Naive thymus-derived CD4-positive, alpha-beta T cell (primary cell): ENCODE data around the gene SPATA33. TPM values are rescaled to one million over a fixed set of nuclear protein-coding genes. Genes with fewer than 3 reads are reported as not detected.

Source experiments
- ATAC-seq: fragments of 150-1000 bp; cut with Tn5 transposase; 2 replicates; pipeline ENCODE4 v1.10.0; 2021; ENCODE audit warnings: mild to moderate bottlenecking, moderate library complexity
- CTCF ChIA-PET: fragments of 350-600 bp; sonication (Branson Sonifier 250); formaldehyde crosslinking; loops from one replicate; lab custom pipeline; 2021; ENCODE audit warnings: antibody characterized with exemption; lab: Charles Lee
- POLR2A ChIA-PET: fragments of 350-600 bp; sonication (Branson Sonifier 250); formaldehyde crosslinking; loops from one replicate; lab custom pipeline; 2021; ENCODE audit warnings: antibody characterized with exemption, inconsistent platforms; lab: Charles Lee
- DNase-seq, 9 donors: peaks; one replicate each; pipeline versions ENCODE4 v3.0.0 to v3.0.0-alpha.2; 2020 to 2022; ENCODE audit warnings: mixed read lengths in 1 of 9
- H3K27ac ChIP-seq: one replicate; pipeline ENCODE4 v1.7.0; 2013; ENCODE audit warnings: mild to moderate bottlenecking, low read depth, low read length, moderate library complexity
- H3K27me3 ChIP-seq, 2 donors: one replicate each; pipeline ENCODE4 v1.7.0; 2013; ENCODE audit warnings: low read length in 2 of 2, mild to moderate bottlenecking in 2 of 2, moderate library complexity in 2 of 2; ENCODE audit not compliant: control insufficient read depth in 2 of 2, insufficient read depth in 2 of 2
- H3K36me3 ChIP-seq, 3 experiments: 1 replicate in 2 of 3; 2 replicates in 1 of 3; pipeline ENCODE4 v1.7.0; 2013; ENCODE audit warnings: low read length in 3 of 3, mild to moderate bottlenecking in 3 of 3, moderate library complexity in 1 of 3; ENCODE audit not compliant: insufficient read depth in 3 of 3, control insufficient read depth in 2 of 3
- H3K4me1 ChIP-seq, 2 donors: one replicate each; pipeline ENCODE4 v1.7.0; 2013; ENCODE audit warnings: low read length in 2 of 2, mild to moderate bottlenecking in 2 of 2, moderate library complexity in 1 of 2; ENCODE audit not compliant: control insufficient read depth in 2 of 2, insufficient read depth in 2 of 2
- H3K4me3 ChIP-seq: 2 replicates; pipeline ENCODE4 v1.7.0; 2013; ENCODE audit warnings: mild to moderate bottlenecking, low read length
- H3K9me3 ChIP-seq, 3 experiments: 1 replicate in 2 of 3; 2 replicates in 1 of 3; pipeline ENCODE4 v1.7.0; 2013; ENCODE audit warnings: low read length in 3 of 3; ENCODE audit not compliant: control insufficient read depth in 2 of 3
- H3K27ac Mint-ChIP-seq, 9 donors: one replicate each; pipeline ENCODE4 v1.8.0; 2020 to 2022; ENCODE audit warnings: mixed read lengths in 9 of 9, mild to moderate bottlenecking in 8 of 9, moderate library complexity in 5 of 9, inconsistent platforms in 2 of 9
- H3K27me3 Mint-ChIP-seq, 5 donors: one replicate each; pipeline ENCODE4 v1.8.0; 2021 to 2022; ENCODE audit warnings: mixed read lengths in 5 of 5, mild to moderate bottlenecking in 1 of 5
- H3K36me3 Mint-ChIP-seq, 5 donors: one replicate each; pipeline ENCODE4 v1.8.0; 2020 to 2022; ENCODE audit warnings: mixed read lengths in 5 of 5, mild to moderate bottlenecking in 3 of 5, inconsistent platforms in 1 of 5
- H3K4me1 Mint-ChIP-seq, 7 donors: one replicate each; pipeline ENCODE4 v1.8.0; 2020 to 2022; ENCODE audit warnings: mixed read lengths in 7 of 7, mild to moderate bottlenecking in 3 of 7, inconsistent platforms in 1 of 7
- H3K4me3 Mint-ChIP-seq, 10 donors: one replicate each; pipeline ENCODE4 v1.8.0; 2020 to 2022; ENCODE audit warnings: mild to moderate bottlenecking in 10 of 10, mixed read lengths in 10 of 10, moderate library complexity in 6 of 10, inconsistent platforms in 2 of 10
- H3K9me3 Mint-ChIP-seq, 11 donors: one replicate each; pipeline ENCODE4 v1.8.0; 2020 to 2022; ENCODE audit warnings: mixed read lengths in 11 of 11, mild to moderate bottlenecking in 4 of 11, inconsistent platforms in 1 of 11, moderate library complexity in 1 of 11
- intact Hi-C, 2 donors: fragments of 100-400 bp; cut with micrococcal nuclease; formaldehyde crosslinking; loops; one replicate each; pipeline ENCODE4 v1.15.1; 2023
- polyA plus RNA-seq, 2 donors: library from polyadenylated mRNA; unstranded; fragments of 300-500 nt; fragmentation: Illumina TruSeq; gene quantifications; one replicate each; pipeline ENCODE4 v1.2.3, GENCODE V29; 2021
- total RNA-seq, 6 experiments: library from RNA in 5 of 6; stranded (reverse) in 5 of 6; gene quantifications; 1 replicate in 5 of 6; 2 replicates in 1 of 6; pipeline ENCODE4 v1.2.3 and lab custom pipeline; 2021 to 2026

The SPATA33 gene
- total and polyA plus RNA-seq, 7 experiments from 2014 or later: 2.4 to 17.0 (median 6.6) TPM

- peaks cover 0 to 6% (median 0%) of the 10 kb centered on the region in 3 experiments for H3K36me3 ChIP-seq
- no peaks in the 10 kb centered on the region for H3K36me3 Mint-ChIP-seq
- ChIA-PET POLR2A (no interaction called here), CTCF (no interaction called here)
- H3K4me1 ChIP-seq: no peaks in the 10 kb centered on the region
- H3K4me3 Mint-ChIP-seq: no peak overlapping the region
- H3K27me3 ChIP-seq: no peaks in the 10 kb centered on the region
- no peaks in the 10 kb centered on the region for H3K9me3 ChIP-seq
- H3K27ac Mint-ChIP-seq: peak overlapping the region in 1 of 9 donors; percentile 33
- no peak overlapping the region for H3K27ac ChIP-seq
- H3K27me3 Mint-ChIP-seq: no peaks in the 10 kb centered on the region
- H3K9me3 Mint-ChIP-seq: no peaks in the 10 kb centered on the region
- peaks cover 0 to 10% (median 7%) of the 10 kb centered on the region in 7 donors for H3K4me1 Mint-ChIP-seq
- intact Hi-C loops: no loop called here
- DNase-seq (no peak), ATAC-seq (no peak)
- no peak overlapping the region for H3K4me3 ChIP-seq
Measured at GRCh38 chr16:89639385-89639784, 18.3 kb upstream of the SPATA33 start.

GRCh38 chr16:89641458-89642119 lies 16.0 kb upstream of the SPATA33 start:
- intact Hi-C loops: loop anchor here (1.0 to 5.0 kb wide), 4 partner anchors 67 to 308 kb away; partner anchors contain the start of gene RPL13 (in 1 of the 2)
- peaks cover 0 to 4% (median 0%) of the 10 kb centered on the region in 5 donors for H3K36me3 Mint-ChIP-seq
- H3K9me3 Mint-ChIP-seq: no peaks in the 10 kb centered on the region
- no peaks in the 10 kb centered on the region for H3K27me3 Mint-ChIP-seq
- Histone ChIP-seq H3K4me3 (no peak overlapping the region), H3K27me3 (no peaks in the 10 kb centered on the region), H3K36me3 (peaks cover 0 to 29% (median 16%) of the 10 kb centered on the region in 3 experiments), H3K9me3 (no peaks in the 10 kb centered on the region), H3K4me1 (no peaks in the 10 kb centered on the region), H3K27ac (no peak overlapping the region)
- H3K27ac Mint-ChIP-seq: peak overlapping the region in 1 of 9 donors; percentile 78
- H3K4me3 Mint-ChIP-seq: peak overlapping the region in 8 of 10 donors; percentile 48 to 85 (median 74)
- CTCF ChIA-PET: interaction anchor here (0.7 to 1.2 kb wide), 4 partner anchors 10 to 329 kb away, joined by 3 to 5 read pairs (median 4); no protein-coding TSS in a partner anchor
- peaks cover 0 to 10% (median 7%) of the 10 kb centered on the region in 7 donors for H3K4me1 Mint-ChIP-seq
- DNase-seq (no peak), ATAC-seq (no peak)
- POLR2A ChIA-PET: interaction anchor here (0.6 to 1.2 kb wide), 3 partner anchors 45 to 424 kb away, joined by 3 read pairs; partner anchors contain the start of genes CDK10 and ZNF778

- POLR2A ChIA-PET: interaction anchor here (1.2 kb wide), 1 partner anchor 44 kb away, joined by 3 read pairs; the partner anchor contains the start of gene CDK10
- H3K4me1 ChIP-seq: no peaks in the 10 kb centered on the region
- ATAC-seq (no peak), DNase-seq (no peak)
- CTCF ChIA-PET: interaction anchor here (1.2 kb wide), 1 partner anchor 109 kb away, joined by 5 read pairs; no protein-coding TSS in a partner anchor
- Mint-ChIP-seq H3K27ac (no peak overlapping the region), H3K27me3 (no peaks in the 10 kb centered on the region), H3K4me1 (peaks cover 0 to 10% (median 7%) of the 10 kb centered on the region in 7 donors), H3K9me3 (no peaks in the 10 kb centered on the region), H3K36me3 (peaks cover 0 to 8% (median 0%) of the 10 kb centered on the region in 5 donors), H3K4me3 (no peak overlapping the region)
- H3K27me3 ChIP-seq: no peaks in the 10 kb centered on the region
- H3K27ac ChIP-seq: no peak overlapping the region
- intact Hi-C loops: loop anchor here in 1 of 2 donors (5.0 kb wide), 1 partner anchor 80 kb away; the partner anchor contains the start of gene RPL13
- H3K9me3 ChIP-seq: no peaks in the 10 kb centered on the region
- H3K4me3 ChIP-seq: no peak overlapping the region
- H3K36me3 ChIP-seq: peaks cover 0 to 36% (median 21%) of the 10 kb centered on the region in 3 experiments
Measured at GRCh38 chr16:89642574-89642973, 15.1 kb upstream of the SPATA33 start.

- Mint-ChIP-seq H3K27ac (peak overlapping the region in 1 of 9 donors; percentile 32), H3K9me3 (no peaks in the 10 kb centered on the region), H3K4me1 (peaks cover 0 to 10% (median 7%) of the 10 kb centered on the region in 7 donors), H3K36me3 (peaks cover 0 to 10% (median 0%) of the 10 kb centered on the region in 5 donors), H3K27me3 (no peaks in the 10 kb centered on the region), H3K4me3 (no peak overlapping the region)
- H3K4me1 ChIP-seq: no peaks in the 10 kb centered on the region
- no peak overlapping the region for H3K27ac ChIP-seq
- H3K9me3 ChIP-seq: no peaks in the 10 kb centered on the region
- POLR2A ChIA-PET: no interaction called here
- intact Hi-C loops: loop anchor here in 1 of 2 donors (5.0 kb wide), 1 partner anchor 82 kb away; the partner anchor contains the start of gene RPL13
- peaks cover 0 to 41% (median 21%) of the 10 kb centered on the region in 3 experiments for H3K36me3 ChIP-seq
- CTCF ChIA-PET: no interaction called here
- no peak overlapping the region for H3K4me3 ChIP-seq
- no peaks in the 10 kb centered on the region for H3K27me3 ChIP-seq
- ATAC-seq: no peak
- DNase-seq: no peak
Measured at GRCh38 chr16:89643769-89644300, 13.8 kb upstream of the SPATA33 start.

- Histone ChIP-seq H3K27ac (no peak overlapping the region), H3K36me3 (peaks cover 0 to 51% (median 21%) of the 10 kb centered on the region in 3 experiments), H3K27me3 (no peaks in the 10 kb centered on the region), H3K4me3 (no peak overlapping the region), H3K4me1 (no peaks in the 10 kb centered on the region), H3K9me3 (no peaks in the 10 kb centered on the region)
- intact Hi-C loops: no loop called here
- Mint-ChIP-seq H3K4me3 (no peak overlapping the region), H3K27me3 (no peaks in the 10 kb centered on the region), H3K27ac (no peak overlapping the region), H3K9me3 (no peaks in the 10 kb centered on the region), H3K4me1 (peaks cover 0 to 10% (median 7%) of the 10 kb centered on the region in 7 donors), H3K36me3 (peaks cover 0 to 16% (median 0%) of the 10 kb centered on the region in 5 donors)
- ChIA-PET POLR2A (no interaction called here), CTCF (no interaction called here)
- no peak for DNase-seq
- ATAC-seq: no peak
Measured at GRCh38 chr16:89645122-89645521, 12.5 kb upstream of the SPATA33 start.

- Histone ChIP-seq H3K27me3 (no peaks in the 10 kb centered on the region), H3K4me3 (no peak overlapping the region), H3K9me3 (no peaks in the 10 kb centered on the region), H3K4me1 (no peaks in the 10 kb centered on the region), H3K36me3 (peaks cover 0 to 61% (median 21%) of the 10 kb centered on the region in 3 experiments), H3K27ac (no peak overlapping the region)
- Mint-ChIP-seq H3K36me3 (peaks cover 0 to 18% (median 0%) of the 10 kb centered on the region in 5 donors), H3K27me3 (no peaks in the 10 kb centered on the region), H3K4me3 (no peak overlapping the region), H3K9me3 (no peaks in the 10 kb centered on the region), H3K27ac (no peak overlapping the region), H3K4me1 (peaks cover 0 to under 1% (median under 1%) of the 10 kb centered on the region in 7 donors)
- ATAC-seq: no peak
- POLR2A ChIA-PET: no interaction called here
- intact Hi-C loops: no loop called here
- no peak for DNase-seq
- CTCF ChIA-PET: no interaction called here
Measured at GRCh38 chr16:89646270-89646669, 11.4 kb upstream of the SPATA33 start.
